B cell (primary cell): ENCODE measurements around the gene HOTAIR. TPM values are rescaled to one million over a fixed set of nuclear protein-coding genes. Genes with fewer than 3 reads are reported as not detected.

Experiments used
- ATAC-seq: fragments of 200-7000 bp; cut with Tn5 transposase; one replicate; pipeline ENCODE4 v1.10.0; 2021; ENCODE audit warnings: low read depth, mild to moderate bottlenecking, moderate number of reproducible peaks, moderate library complexity
- CTCF ChIA-PET: fragments of 350-600 bp; sonication (Branson Sonifier 250); formaldehyde crosslinking; loops from one replicate; lab custom pipeline; 2021; ENCODE audit warnings: antibody characterized with exemption, inconsistent platforms; lab: Charles Lee
- POLR2A ChIA-PET: fragments of 350-600 bp; sonication (Branson Sonifier 250); formaldehyde crosslinking; loops from one replicate; lab custom pipeline; 2021; ENCODE audit warnings: antibody characterized with exemption; lab: Charles Lee
- DNase-seq: peaks from one replicate; pipeline ENCODE4 v3.0.0; 2013
- H2AFZ ChIP-seq: 2 replicates; pipeline ENCODE4 v1.6.1; 2012; ENCODE audit warnings: mild to moderate bottlenecking, low read depth, low read length; ENCODE audit not compliant: insufficient read depth, poor library complexity, severe bottlenecking
- H3K27ac ChIP-seq, 2 donors: 1 replicate in 1 of 2; 2 replicates in 1 of 2; pipeline ENCODE4 v1.5.1; 2012 to 2013; ENCODE audit warnings: low read length in 2 of 2, mild to moderate bottlenecking in 2 of 2, moderate library complexity in 1 of 2
- H3K27me3 ChIP-seq, 4 experiments: fragments of 200-600 bp in 1 of 4; sonication (generic) in 1 of 4; replicated peaks in 1 of 4; 1 replicate in 2 of 4; 2 replicates in 2 of 4; pipeline versions ENCODE4 v1.6.1 to v1.7.0; 2013 to 2016; ENCODE audit warnings: low read length in 3 of 4, mild to moderate bottlenecking in 2 of 4, mixed read lengths in 1 of 4, moderate library complexity in 1 of 4; ENCODE audit not compliant: insufficient read depth in 4 of 4, control insufficient read depth in 3 of 4; ENCODE audit errors: control extremely low read depth in 1 of 4
- H3K36me3 ChIP-seq, 2 experiments: replicated peaks in 1 of 2; 1 replicate in 1 of 2; 2 replicates in 1 of 2; pipeline versions ENCODE4 v1.6.1 to v1.7.1; 2013; ENCODE audit warnings: low read length in 1 of 2; ENCODE audit not compliant: insufficient read depth in 2 of 2, control insufficient read depth in 1 of 2; ENCODE audit errors: control extremely low read depth in 1 of 2, extremely low read depth in 1 of 2
- H3K4me1 ChIP-seq, 2 donors: fragments of 200-600 bp in 1 of 2; sonication (generic) in 1 of 2; 1 replicate in 1 of 2; 2 replicates in 1 of 2; pipeline versions ENCODE4 v1.5.1 to v1.6.1; 2013 to 2017; ENCODE audit warnings: low read length in 2 of 2; ENCODE audit not compliant: control insufficient read depth in 2 of 2, insufficient read depth in 2 of 2
- H3K4me2 ChIP-seq: replicated peaks from 2 replicates; pipeline ENCODE3; 2012; ENCODE audit warnings: mild to moderate bottlenecking, low read depth, low read length; ENCODE audit not compliant: poor library complexity, severe bottlenecking
- H3K4me3 ChIP-seq, 5 experiments: fragments of 200-600 bp in 1 of 5; sonication (generic) in 1 of 5; 1 replicate in 3 of 5; 2 replicates in 2 of 5; pipeline versions ENCODE4 v1.5.1 to v1.7.0; 2011 to 2016; ENCODE audit warnings: low read length in 4 of 5, mild to moderate bottlenecking in 4 of 5, low read depth in 2 of 5, control low read depth in 1 of 5, moderate library complexity in 1 of 5; ENCODE audit not compliant: insufficient read depth in 1 of 5; ENCODE audit errors: control extremely low read depth in 1 of 5, extremely low read depth in 1 of 5
- H3K79me2 ChIP-seq: fragments of 200-600 bp; sonication (generic); one replicate; pipeline ENCODE4 v1.6.0; 2016; ENCODE audit warnings: low read length; ENCODE audit not compliant: control insufficient read depth, insufficient read depth
- H3K9ac ChIP-seq: fragments of 200-600 bp; sonication (generic); 2 replicates; pipeline ENCODE4 v1.6.1; 2017; ENCODE audit warnings: mild to moderate bottlenecking, low read length, moderate library complexity
- H3K9me3 ChIP-seq, 3 donors: one replicate each; pipeline versions ENCODE4 v1.6.1 to v1.7.1; 2013; ENCODE audit warnings: low read length in 2 of 3; ENCODE audit not compliant: control insufficient read depth in 2 of 3, insufficient read depth in 1 of 3; ENCODE audit errors: control extremely low read depth in 1 of 3
- H4K20me1 ChIP-seq: 2 replicates; pipeline ENCODE4 v1.6.0; 2012; ENCODE audit warnings: mild to moderate bottlenecking, low read length; ENCODE audit not compliant: insufficient read depth, control insufficient read depth, poor library complexity, severe bottlenecking
- H3K27ac Mint-ChIP-seq: one replicate; pipeline ENCODE4 v1.8.0; 2021; ENCODE audit warnings: mixed read lengths
- H3K27me3 Mint-ChIP-seq: one replicate; pipeline ENCODE4 v1.8.0; 2021; ENCODE audit warnings: mixed read lengths
- H3K4me1 Mint-ChIP-seq: one replicate; pipeline ENCODE4 v1.8.0; 2021; ENCODE audit warnings: mixed read lengths
- H3K4me3 Mint-ChIP-seq: one replicate; pipeline ENCODE4 v1.8.0; 2021; ENCODE audit warnings: mixed read lengths
- H3K9me3 Mint-ChIP-seq: one replicate; pipeline ENCODE4 v1.8.0; 2022; ENCODE audit warnings: mixed read lengths; ENCODE audit not compliant: insufficient read depth
- EZH2 ChIP-seq: IDR thresholded peaks from 2 replicates; pipeline ENCODE4 v1.6.1; 2012; ENCODE audit warnings: borderline replicate concordance, low read depth, mild to moderate bottlenecking, moderate library complexity, low read length; ENCODE audit not compliant: insufficient read depth, poor library complexity, severe bottlenecking
- WGBS: methylation state at CpG from one replicate; pipeline ENCODE4 v1.1.5; 2013; ENCODE audit warnings: missing lambda C conversion rate; ENCODE audit not compliant: insufficient coverage; 5-methylcytosine and 5-hydroxymethylcytosine counted together
- intact Hi-C: fragments of 100-400 bp; cut with micrococcal nuclease; formaldehyde crosslinking; loops from one replicate; pipeline ENCODE4 v1.10.0; 2022
- polyA plus RNA-seq: library from polyadenylated mRNA; depleted of rRNA; stranded (reverse); fragments of >200 nt; gene quantifications from 2 replicates; pipeline ENCODE4 v1.2.3, GENCODE V29; 2012
- total RNA-seq, 2 donors: library from RNA; stranded (reverse); fragments of 120-200 nt in 1 of 2; gene quantifications; 1 replicate in 1 of 2; 2 replicates in 1 of 2; pipeline versions ENCODE4 v1.2.3 to v1.2.4, GENCODE V29; 2013 to 2022
- TF ChIP-seq, protein P1 (sequence below): fragments of 200-600 bp; IDR thresholded peaks from one replicate; pipeline ENCODE4 v1.8.0; 2022; ENCODE audit warnings: antibody characterized with exemption, mild to moderate bottlenecking

Gene HOTAIR
- total and polyA plus RNA-seq, 2 donors (not counting 1 experiment from before 2014, with no cell fraction given) = not detected

DNA sequence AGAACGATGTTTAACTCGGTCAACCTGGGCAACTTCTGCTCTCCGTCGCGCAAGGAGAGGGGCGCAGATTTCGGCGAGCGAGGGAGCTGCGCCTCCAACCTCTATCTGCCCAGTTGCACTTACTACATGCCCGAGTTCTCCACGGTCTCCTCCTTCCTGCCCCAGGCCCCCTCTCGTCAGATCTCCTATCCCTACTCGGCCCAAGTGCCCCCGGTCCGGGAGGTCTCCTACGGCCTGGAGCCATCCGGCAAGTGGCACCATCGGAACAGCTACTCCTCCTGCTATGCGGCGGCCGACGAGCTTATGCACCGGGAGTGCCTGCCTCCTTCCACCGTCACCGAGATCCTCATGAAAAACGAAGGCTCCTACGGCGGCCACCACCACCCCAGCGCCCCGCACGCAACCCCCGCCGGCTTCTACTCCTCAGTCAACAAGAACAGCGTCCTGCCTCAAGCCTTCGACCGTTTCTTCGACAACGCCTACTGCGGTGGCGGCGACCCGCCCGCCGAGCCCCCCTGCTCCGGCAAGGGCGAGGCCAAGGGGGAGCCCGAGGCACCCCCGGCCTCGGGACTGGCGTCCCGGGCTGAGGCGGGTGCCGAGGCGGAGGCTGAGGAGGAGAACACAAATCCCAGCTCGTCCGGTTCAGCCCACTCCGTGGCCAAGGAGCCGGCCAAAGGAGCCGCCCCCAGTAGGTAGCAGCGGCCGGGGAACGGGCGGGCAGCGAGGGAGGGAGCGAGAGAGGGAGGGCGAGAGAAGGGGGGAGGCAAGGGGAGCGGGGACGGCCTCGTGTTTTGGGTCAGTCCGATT is 1.3 kb downstream of the HOTAIR start:
- no peak overlapping the region for H2AFZ ChIP-seq
- peak overlapping the region; percentile 67 for H3K4me3 Mint-ChIP-seq
- DNase-seq (peak; percentile 58), ATAC-seq (no peak)
- H3K9me3 Mint-ChIP-seq = peaks cover 2% of the 10 kb centered on the region
- peak overlapping the region; percentile 79 for H3K4me2 ChIP-seq
- POLR2A ChIA-PET = no interaction called here
- no peaks in the 10 kb centered on the region for H3K79me2 ChIP-seq
- H3K4me3 ChIP-seq = no peak overlapping the region
- peak overlapping the region; percentile 76 for H3K27ac Mint-ChIP-seq
- WGBS = 12% methylated on average over 56 of the region's 71 CpGs
- TF ChIP-seq EZH2 = peak; percentile 92
- TF ChIP-seq, protein P1, sequence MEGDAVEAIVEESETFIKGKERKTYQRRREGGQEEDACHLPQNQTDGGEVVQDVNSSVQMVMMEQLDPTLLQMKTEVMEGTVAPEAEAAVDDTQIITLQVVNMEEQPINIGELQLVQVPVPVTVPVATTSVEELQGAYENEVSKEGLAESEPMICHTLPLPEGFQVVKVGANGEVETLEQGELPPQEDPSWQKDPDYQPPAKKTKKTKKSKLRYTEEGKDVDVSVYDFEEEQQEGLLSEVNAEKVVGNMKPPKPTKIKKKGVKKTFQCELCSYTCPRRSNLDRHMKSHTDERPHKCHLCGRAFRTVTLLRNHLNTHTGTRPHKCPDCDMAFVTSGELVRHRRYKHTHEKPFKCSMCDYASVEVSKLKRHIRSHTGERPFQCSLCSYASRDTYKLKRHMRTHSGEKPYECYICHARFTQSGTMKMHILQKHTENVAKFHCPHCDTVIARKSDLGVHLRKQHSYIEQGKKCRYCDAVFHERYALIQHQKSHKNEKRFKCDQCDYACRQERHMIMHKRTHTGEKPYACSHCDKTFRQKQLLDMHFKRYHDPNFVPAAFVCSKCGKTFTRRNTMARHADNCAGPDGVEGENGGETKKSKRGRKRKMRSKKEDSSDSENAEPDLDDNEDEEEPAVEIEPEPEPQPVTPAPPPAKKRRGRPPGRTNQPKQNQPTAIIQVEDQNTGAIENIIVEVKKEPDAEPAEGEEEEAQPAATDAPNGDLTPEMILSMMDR = no peak
- H3K27ac ChIP-seq = no peak overlapping the region
- peaks cover 21% of the 10 kb centered on the region for H3K4me1 Mint-ChIP-seq
- H3K27me3 Mint-ChIP-seq = peaks cover 86% of the 10 kb centered on the region
- peak overlapping the region; percentile 51 for H3K9ac ChIP-seq
- intact Hi-C loops = loop anchor here (2.0 kb wide), 1 partner anchor 21 kb away; no protein-coding TSS in a partner anchor
- peaks cover 25 to 45% of the 10 kb centered on the region in 2 donors for H3K4me1 ChIP-seq
- H3K27me3 ChIP-seq = peaks cover 0 to 98% (median 85%) of the 10 kb centered on the region in 4 experiments
- peaks cover 0 to 74% (median 13%) of the 10 kb centered on the region in 3 donors for H3K9me3 ChIP-seq
- H4K20me1 ChIP-seq = no peaks in the 10 kb centered on the region
- CTCF ChIA-PET = interaction anchor here (1.0 kb wide), 1 partner anchor 228 kb away, joined by 3 read pairs; no protein-coding TSS in a partner anchor
- H3K36me3 ChIP-seq = no peaks in the 10 kb centered on the region

GRCh38 chr12:53972722-53973235 is 2.0 kb downstream of the HOTAIR start, which contains the start of gene HOXC11:
Gene HOXC11, plus strand, starts transcription at chr12:53973126. Its CDS starts 116 bp downstream, at chr12:53973242.
- H2AFZ ChIP-seq = no peak within 1 kb of the TSS

More at GRCh38 chr12:53972722-53973235, 2.0 kb downstream of the HOTAIR start, which contains the start of gene HOXC11:
- no peak for DNase-seq
- Histone ChIP-seq H4K20me1 (no peaks in the 10 kb centered on the region), H3K9ac (peak within 1 kb of the TSS; percentile 51), H3K9me3 (peaks cover 0 to 69% (median 13%) of the 10 kb centered on the region in 3 donors), H3K27me3 (peaks cover 0 to 99% (median 88%) of the 10 kb centered on the region in 4 experiments), H3K4me2 (peak within 1 kb of the TSS; percentile 79), H3K4me3 (no peak within 1 kb of the TSS), H3K27ac (no peak within 1 kb of the TSS), H3K4me1 (peaks cover 20 to 45% of the 10 kb centered on the region in 2 donors), H3K79me2 (no peaks in the 10 kb centered on the region), H3K36me3 (no peaks in the 10 kb centered on the region)
- ChIA-PET POLR2A (no interaction called here), CTCF (interaction anchor here (1.0 to 1.3 kb wide), 2 partner anchors 43 to 229 kb away, joined by 3 read pairs; no protein-coding TSS in a partner anchor)
- no peak for ATAC-seq
- peak within 1 kb of the TSS; percentile 76 for H3K27ac Mint-ChIP-seq
- H3K4me3 Mint-ChIP-seq = peak within 1 kb of the TSS; percentile 67
- peaks cover 2% of the 10 kb centered on the region for H3K9me3 Mint-ChIP-seq
- H3K27me3 Mint-ChIP-seq = peaks cover 87% of the 10 kb centered on the region
- WGBS = 12% methylated on average over 12 of the region's 21 CpGs
- intact Hi-C loops = no loop called here
- peaks cover 21% of the 10 kb centered on the region for H3K4me1 Mint-ChIP-seq
- TF ChIP-seq EZH2 = no peak
- TF ChIP-seq, protein P1 = no peak
